Naive thymus-derived CD8-positive, alpha-beta T cell (primary cell): ENCODE results near the gene ZNF644. TPM values are rescaled to one million over a fixed set of nuclear protein-coding genes. Genes with fewer than 3 reads are reported as not detected.

ENCODE experiments used
- ATAC-seq, 2 donors: fragments of 150-1000 bp; cut with Tn5 transposase in 1 of 2; sonication (Bioruptor Pico), chemical (Tn5 transposase) in 1 of 2; 1 replicate in 1 of 2; 2 replicates in 1 of 2; pipeline ENCODE4 v1.10.0; 2021; ENCODE audit warnings: mild to moderate bottlenecking in 2 of 2, moderate library complexity in 2 of 2
- POLR2A ChIA-PET: fragments of 350-600 bp; sonication (Branson Sonifier 250); formaldehyde crosslinking; loops from one replicate; lab custom pipeline; 2021; ENCODE audit warnings: antibody characterized with exemption; lab: Charles Lee
- DNase-seq, 10 donors: peaks; one replicate each; pipeline versions ENCODE4 v3.0.0 to v3.0.0-alpha.2; 2020 to 2022
- H3K27ac Mint-ChIP-seq, 10 donors: one replicate each; pipeline ENCODE4 v1.8.0; 2020 to 2022; ENCODE audit warnings: mild to moderate bottlenecking in 10 of 10, mixed read lengths in 10 of 10, moderate library complexity in 4 of 10, inconsistent platforms in 1 of 10
- H3K27me3 Mint-ChIP-seq, 5 donors: one replicate each; pipeline ENCODE4 v1.8.0; 2021 to 2022; ENCODE audit warnings: mixed read lengths in 5 of 5
- H3K36me3 Mint-ChIP-seq, 3 donors: one replicate each; pipeline ENCODE4 v1.8.0; 2020 to 2022; ENCODE audit warnings: mixed read lengths in 3 of 3, mild to moderate bottlenecking in 2 of 3, inconsistent platforms in 1 of 3
- H3K4me1 Mint-ChIP-seq, 4 donors: one replicate each; pipeline ENCODE4 v1.8.0; 2021 to 2022; ENCODE audit warnings: mixed read lengths in 4 of 4
- H3K4me3 Mint-ChIP-seq, 10 donors: one replicate each; pipeline ENCODE4 v1.8.0; 2020 to 2022; ENCODE audit warnings: mild to moderate bottlenecking in 10 of 10, mixed read lengths in 10 of 10, moderate library complexity in 6 of 10, inconsistent platforms in 1 of 10
- H3K9me3 Mint-ChIP-seq, 9 donors: one replicate each; pipeline ENCODE4 v1.8.0; 2020 to 2022; ENCODE audit warnings: mixed read lengths in 9 of 9, mild to moderate bottlenecking in 3 of 9, inconsistent platforms in 1 of 9, moderate library complexity in 1 of 9
- polyA plus RNA-seq, 3 donors: library from polyadenylated mRNA; unstranded; fragments of 300-500 nt; fragmentation: Illumina TruSeq; gene quantifications; one replicate each; pipeline ENCODE4 v1.2.3, GENCODE V29; 2021
- total RNA-seq, 8 experiments: library from RNA in 2 of 8; stranded (reverse) in 2 of 8; gene quantifications; one replicate each; pipeline ENCODE4 v1.2.3 and lab custom pipeline; 2021 to 2026

Gene ZNF644
- total and polyA plus RNA-seq, 5 experiments from 2014 or later = 44.4 to 78.5 (median 71.8) TPM

DNA sequence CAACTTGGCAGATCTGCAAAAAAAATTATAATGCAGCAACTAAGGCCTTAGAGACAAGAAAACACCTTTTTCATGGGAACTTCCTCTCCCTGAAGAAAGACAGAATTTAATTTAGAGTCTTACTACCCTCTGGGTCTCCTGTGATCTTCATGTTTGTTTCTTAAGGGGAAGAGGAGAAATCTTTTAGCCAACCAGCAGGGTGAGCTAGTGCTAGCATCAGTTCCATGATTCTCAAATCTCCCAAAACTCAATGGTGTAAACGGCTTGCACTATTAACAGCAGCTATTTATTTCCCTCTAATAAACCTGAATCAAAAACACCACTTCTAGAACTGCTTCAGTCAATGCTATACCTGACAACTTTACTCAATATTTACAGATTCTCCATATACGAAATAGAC lies 3.8 kb downstream of the ZNF644 start:
- Mint-ChIP-seq H3K27ac (peak overlapping the region in 9 of 10 donors; percentile 58 to 93 (median 68)), H3K36me3 (peaks cover 0 to 16% (median 0%) of the 10 kb centered on the region in 3 donors), H3K9me3 (no peaks in the 10 kb centered on the region), H3K27me3 (no peaks in the 10 kb centered on the region), H3K4me3 (peak overlapping the region in 9 of 10 donors; percentile 45 to 98 (median 62)), H3K4me1 (peaks cover 38 to 83% (median 75%) of the 10 kb centered on the region in 4 donors)
- ATAC-seq = no peak
- POLR2A ChIA-PET = no interaction called here
- DNase-seq = peak in 2 of 10 donors; percentile 16 to 21

DNA sequence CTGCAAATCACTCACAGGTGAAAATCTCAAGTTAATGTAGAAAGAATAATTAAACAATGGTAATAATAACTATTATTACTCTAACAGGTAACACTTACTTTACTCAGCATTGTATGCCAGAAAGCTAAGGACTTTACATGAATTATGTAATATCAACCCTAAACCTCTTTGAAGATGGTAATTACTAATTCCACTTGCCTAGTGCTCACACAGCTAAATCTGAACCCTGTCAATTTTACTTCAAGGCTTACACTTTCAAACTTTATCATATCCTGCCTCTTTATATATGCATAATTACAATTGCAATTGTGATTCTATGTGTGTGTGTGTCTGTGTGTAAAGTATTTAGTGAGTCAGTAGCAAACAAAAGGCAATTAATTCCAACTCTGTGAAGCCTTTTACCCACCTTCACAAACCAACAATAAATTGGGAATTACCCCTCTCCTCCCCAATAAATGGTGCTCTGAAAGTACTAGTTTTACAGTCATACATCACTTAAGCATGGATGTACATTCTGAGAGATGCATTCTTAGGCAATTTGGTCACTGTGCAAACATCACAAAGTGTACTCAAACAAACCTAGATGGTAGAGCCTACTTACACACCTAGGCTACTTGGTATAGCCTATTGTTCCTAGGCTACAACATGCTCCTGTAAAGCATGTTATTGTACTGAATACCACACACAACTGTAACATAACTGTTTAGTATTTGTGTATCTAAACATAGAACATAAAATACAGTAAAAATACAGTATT lies 5.9 kb downstream of the ZNF644 start:
- Mint-ChIP-seq H3K27me3 (no peaks in the 10 kb centered on the region), H3K4me3 (peak overlapping the region in 9 of 10 donors; percentile 26 to 69 (median 52)), H3K27ac (peak overlapping the region in 4 of 10 donors; percentile 1 to 73 (median 45)), H3K36me3 (peaks cover 0 to 23% (median 0%) of the 10 kb centered on the region in 3 donors), H3K4me1 (peaks cover 42 to 89% (median 82%) of the 10 kb centered on the region in 4 donors), H3K9me3 (no peaks in the 10 kb centered on the region)
- ATAC-seq (peak in 1 of 2 donors; percentile 33), DNase-seq (no peak)
- POLR2A ChIA-PET = no interaction called here

DNA sequence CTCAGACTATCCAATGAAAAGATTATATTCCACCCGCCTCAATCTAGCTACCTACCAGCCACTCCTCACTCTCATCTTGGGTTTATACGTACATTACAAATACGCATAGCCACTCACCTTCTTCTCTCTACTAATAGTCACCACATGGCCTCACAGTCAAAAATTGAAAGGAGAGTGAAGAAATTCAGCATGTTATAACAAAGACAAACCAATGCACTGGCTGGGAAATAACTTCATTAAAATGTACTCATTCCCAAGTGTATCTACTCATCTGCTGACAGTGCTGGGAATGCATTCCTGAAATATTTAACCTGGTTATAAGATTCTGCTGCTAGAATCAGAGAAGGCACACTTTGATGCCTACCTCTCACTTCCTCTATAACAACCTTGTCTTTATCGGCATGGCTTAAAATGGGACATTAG lies 6.5 kb downstream of the ZNF644 start:
- H3K36me3 Mint-ChIP-seq = peaks cover 0 to 23% (median 0%) of the 10 kb centered on the region in 3 donors
- DNase-seq = no peak
- H3K4me1 Mint-ChIP-seq = peaks cover 37 to 89% (median 80%) of the 10 kb centered on the region in 4 donors
- peak overlapping the region in 6 of 10 donors; percentile 5 to 69 (median 34) for H3K4me3 Mint-ChIP-seq
- POLR2A ChIA-PET = no interaction called here
- peak; percentile 24 to 33 for ATAC-seq
- no peaks in the 10 kb centered on the region for H3K27me3 Mint-ChIP-seq
- H3K9me3 Mint-ChIP-seq = no peaks in the 10 kb centered on the region
- peak overlapping the region in 3 of 10 donors; percentile 1 to 29 (median 3) for H3K27ac Mint-ChIP-seq

DNA sequence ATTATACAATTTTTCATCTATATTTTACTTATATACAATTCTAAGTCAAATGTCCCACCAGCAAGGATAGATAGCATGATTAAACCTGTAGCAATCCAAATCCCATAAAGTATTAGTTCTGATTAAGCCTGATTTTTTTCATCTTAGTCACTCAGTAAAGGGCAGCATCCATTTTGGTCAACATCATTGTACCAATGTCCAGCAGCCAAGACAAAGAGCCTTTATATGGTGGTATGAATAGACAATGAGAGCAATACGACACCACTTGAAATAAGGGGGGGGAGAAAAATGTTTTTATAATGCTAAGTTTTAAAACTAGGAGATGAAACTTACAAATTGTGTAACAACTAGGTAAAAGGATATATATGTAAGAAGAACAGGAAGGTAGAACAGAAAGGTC lies 7.4 kb downstream of the ZNF644 start:
- ATAC-seq = no peak
- Mint-ChIP-seq H3K36me3 (peaks cover 0 to 20% (median 0%) of the 10 kb centered on the region in 3 donors), H3K4me3 (peak overlapping the region in 1 of 10 donors; percentile 39), H3K27me3 (no peaks in the 10 kb centered on the region), H3K4me1 (peaks cover 40 to 87% (median 83%) of the 10 kb centered on the region in 4 donors), H3K27ac (peak overlapping the region in 1 of 10 donors; percentile 64), H3K9me3 (no peaks in the 10 kb centered on the region)
- POLR2A ChIA-PET = no interaction called here
- no peak for DNase-seq

DNA sequence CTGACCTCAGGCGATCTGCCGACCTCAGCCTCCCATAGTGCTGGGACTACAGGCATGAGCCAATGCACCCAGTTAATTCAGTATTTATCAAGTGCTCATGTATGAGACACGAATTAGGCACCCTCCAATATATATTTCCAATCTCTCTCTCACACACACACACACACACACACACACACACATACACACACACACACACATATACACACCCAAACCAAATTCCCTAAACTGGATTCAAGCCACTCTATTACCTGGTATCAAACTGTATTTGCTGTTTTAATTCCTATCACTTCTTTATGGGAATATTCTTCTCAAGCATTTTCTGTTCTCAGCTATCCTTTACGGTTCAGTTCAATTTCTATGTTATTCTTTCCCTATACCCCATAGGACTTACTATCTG lies 8.5 kb downstream of the ZNF644 start:
- peak overlapping the region in 2 of 10 donors; percentile 11 to 20 for H3K27ac Mint-ChIP-seq
- DNase-seq = no peak
- peaks cover 40 to 83% (median 79%) of the 10 kb centered on the region in 4 donors for H3K4me1 Mint-ChIP-seq
- peak overlapping the region in 6 of 10 donors; percentile 21 to 65 (median 44) for H3K4me3 Mint-ChIP-seq
- H3K36me3 Mint-ChIP-seq = peaks cover 0 to 14% (median 5%) of the 10 kb centered on the region in 3 donors
- no peak for ATAC-seq
- POLR2A ChIA-PET = no interaction called here
- H3K27me3 Mint-ChIP-seq = no peaks in the 10 kb centered on the region
- no peaks in the 10 kb centered on the region for H3K9me3 Mint-ChIP-seq

GRCh38 chr1:91012196-91012595 lies 9.6 kb downstream of the ZNF644 start:
- peaks cover 44 to 83% (median 79%) of the 10 kb centered on the region in 4 donors for H3K4me1 Mint-ChIP-seq
- POLR2A ChIA-PET = no interaction called here

GRCh38 chr1:91011726-91012125 lies 10.1 kb downstream of the ZNF644 start:
- POLR2A ChIA-PET = no interaction called here
- H3K36me3 Mint-ChIP-seq = peaks cover 9 to 18% (median 14%) of the 10 kb centered on the region in 3 donors
- ATAC-seq (no peak), DNase-seq (no peak)
- peaks cover 0 to 8% (median 0%) of the 10 kb centered on the region in 9 donors for H3K9me3 Mint-ChIP-seq
- H3K27ac Mint-ChIP-seq = peak overlapping the region in 2 of 10 donors; percentile 1 to 35
- H3K4me3 Mint-ChIP-seq = peak overlapping the region in 7 of 10 donors; percentile 22 to 71 (median 46)
- H3K27me3 Mint-ChIP-seq = no peaks in the 10 kb centered on the region
- peaks cover 46 to 83% (median 78%) of the 10 kb centered on the region in 4 donors for H3K4me1 Mint-ChIP-seq

More at GRCh38 chr1:91012196-91012595, 9.6 kb downstream of the ZNF644 start:
- Mint-ChIP-seq H3K9me3 (peaks cover 0 to 6% (median 0%) of the 10 kb centered on the region in 9 donors), H3K27ac (peak overlapping the region in 5 of 10 donors; percentile 1 to 76 (median 18)), H3K36me3 (peaks cover 9 to 18% (median 12%) of the 10 kb centered on the region in 3 donors), H3K27me3 (no peaks in the 10 kb centered on the region), H3K4me3 (peak overlapping the region in 7 of 10 donors; percentile 38 to 71 (median 55))
- ATAC-seq (no peak), DNase-seq (no peak)

- H3K27ac Mint-ChIP-seq = peak overlapping the region in 4 of 10 donors; percentile 22 to 82 (median 40)
- peaks cover 16 to 37% (median 31%) of the 10 kb centered on the region in 3 donors for H3K36me3 Mint-ChIP-seq
- H3K9me3 Mint-ChIP-seq = peaks cover 0 to 35% (median 8%) of the 10 kb centered on the region in 9 donors
- DNase-seq = no peak
- ATAC-seq = no peak
- no peaks in the 10 kb centered on the region for H3K27me3 Mint-ChIP-seq
- H3K4me1 Mint-ChIP-seq = peaks cover 40 to 80% (median 76%) of the 10 kb centered on the region in 4 donors
- peak overlapping the region in 5 of 10 donors; percentile 17 to 50 (median 36) for H3K4me3 Mint-ChIP-seq
- POLR2A ChIA-PET = interaction anchor here (1.8 kb wide), 1 partner anchor 14 kb away, joined by 7 read pairs; the partner anchor contains the start of gene ZNF644
Observed at GRCh38 chr1:91007827-91008226, 14.0 kb downstream of the ZNF644 start.

- Mint-ChIP-seq H3K27me3 (no peaks in the 10 kb centered on the region), H3K4me3 (peak overlapping the region in 3 of 10 donors; percentile 10 to 37 (median 19)), H3K9me3 (peaks cover 0 to 35% (median 8%) of the 10 kb centered on the region in 9 donors), H3K36me3 (peaks cover 16 to 40% (median 33%) of the 10 kb centered on the region in 3 donors), H3K4me1 (peaks cover 39 to 78% (median 74%) of the 10 kb centered on the region in 4 donors), H3K27ac (peak overlapping the region in 2 of 10 donors; percentile 0 to 22)
- ATAC-seq (no peak), DNase-seq (no peak)
- POLR2A ChIA-PET = no interaction called here
Observed at GRCh38 chr1:91007092-91007491, 14.7 kb downstream of the ZNF644 start.

DNA sequence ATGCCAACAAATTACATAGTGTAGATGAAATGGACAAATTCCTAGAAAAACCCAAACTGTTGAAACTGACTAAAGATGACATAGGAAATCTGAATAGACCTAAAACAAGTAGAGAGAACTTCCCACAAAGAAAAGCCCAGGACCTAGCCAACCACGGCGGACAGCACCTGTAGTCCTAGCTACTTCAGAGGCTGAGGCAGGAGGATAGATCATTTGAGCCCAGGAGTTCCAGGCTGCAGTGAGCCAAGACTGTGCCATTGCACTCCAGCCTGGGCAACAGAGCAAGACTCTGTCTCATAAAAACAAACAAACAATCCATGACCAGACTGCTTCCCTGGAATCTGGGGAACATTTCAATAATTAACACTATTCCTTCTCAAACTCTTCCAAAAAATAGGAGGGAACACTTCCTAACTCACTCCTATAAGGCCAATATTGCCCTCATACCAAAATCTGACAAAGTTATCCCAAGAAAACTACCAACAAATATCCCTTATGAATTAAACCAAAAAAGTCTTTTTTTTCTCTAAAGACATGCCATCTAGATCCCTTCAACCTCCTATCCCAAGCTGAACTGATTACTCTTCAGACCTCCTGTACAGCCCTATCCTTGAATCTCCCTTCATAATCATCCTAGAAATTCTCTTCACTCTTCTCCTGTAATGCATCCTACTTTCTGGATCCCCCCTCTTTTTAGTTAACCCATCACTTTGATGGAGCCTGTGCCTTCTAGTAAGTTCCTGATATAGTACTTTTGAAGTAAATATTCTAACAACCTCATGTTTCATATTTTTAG lies 15.5 kb downstream of the ZNF644 start:
- DNase-seq (no peak), ATAC-seq (no peak)
- Mint-ChIP-seq H3K27me3 (no peaks in the 10 kb centered on the region), H3K27ac (peak overlapping the region in 4 of 10 donors; percentile 0 to 49 (median 32)), H3K4me3 (peak overlapping the region in 8 of 10 donors; percentile 5 to 57 (median 30)), H3K9me3 (peaks cover 0 to 40% (median 8%) of the 10 kb centered on the region in 9 donors), H3K4me1 (peaks cover 38 to 78% (median 74%) of the 10 kb centered on the region in 4 donors), H3K36me3 (peaks cover 16 to 42% (median 36%) of the 10 kb centered on the region in 3 donors)
- POLR2A ChIA-PET = no interaction called here

DNA sequence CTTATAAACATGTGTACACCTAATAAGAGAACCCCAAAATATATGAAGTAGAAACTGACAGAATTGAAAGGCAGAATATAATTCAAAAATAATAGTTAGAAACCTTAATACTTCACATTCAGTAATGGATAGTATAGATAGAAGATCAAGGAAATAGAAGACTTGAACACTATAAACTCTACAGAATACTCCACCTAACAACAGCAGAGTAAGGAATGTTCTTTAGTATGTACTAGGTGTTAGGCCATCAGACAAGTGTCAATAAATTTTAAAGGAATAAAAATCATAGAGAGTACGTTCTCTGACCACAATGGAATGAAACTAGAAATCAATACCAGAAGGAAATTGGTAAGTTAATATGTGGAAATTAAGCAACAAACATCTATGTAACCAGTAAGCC lies 16.6 kb downstream of the ZNF644 start:
- H3K4me1 Mint-ChIP-seq = peaks cover 44 to 82% (median 76%) of the 10 kb centered on the region in 4 donors
- no peak for DNase-seq

DNA sequence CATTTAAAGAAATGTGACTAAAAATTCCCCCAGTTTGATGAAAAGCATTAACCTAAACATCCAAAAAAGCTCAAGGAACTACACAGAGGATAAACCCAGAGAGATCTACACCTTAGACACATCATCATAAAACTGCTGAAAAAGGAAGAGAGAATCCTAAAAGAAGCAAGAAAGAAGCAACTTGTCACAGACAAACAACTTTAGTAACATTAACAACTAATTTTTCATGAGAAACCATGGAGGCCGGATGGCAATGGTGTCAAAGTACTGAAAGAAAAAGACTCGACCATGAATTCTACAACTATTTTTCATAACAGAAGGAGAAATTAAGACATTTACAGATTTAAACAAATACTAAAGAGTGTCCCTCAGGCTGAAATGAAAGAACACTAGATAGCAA lies 17.7 kb downstream of the ZNF644 start:
- peaks cover 48 to 85% (median 80%) of the 10 kb centered on the region in 4 donors for H3K4me1 Mint-ChIP-seq
- POLR2A ChIA-PET = no interaction called here

More for the DNA sequence above, 16.6 kb downstream of the ZNF644 start:
- POLR2A ChIA-PET = no interaction called here
- peaks cover 0 to 40% (median 13%) of the 10 kb centered on the region in 9 donors for H3K9me3 Mint-ChIP-seq
- H3K27me3 Mint-ChIP-seq = no peaks in the 10 kb centered on the region
- no peak for ATAC-seq
- peaks cover 20 to 42% (median 38%) of the 10 kb centered on the region in 3 donors for H3K36me3 Mint-ChIP-seq
- peak overlapping the region in 2 of 10 donors; percentile 7 to 15 for H3K27ac Mint-ChIP-seq
- peak overlapping the region in 4 of 10 donors; percentile 5 to 29 (median 26) for H3K4me3 Mint-ChIP-seq

More for the DNA sequence above, 17.7 kb downstream of the ZNF644 start:
- Mint-ChIP-seq H3K4me3 (peak overlapping the region in 1 of 10 donors; percentile 2), H3K27me3 (no peaks in the 10 kb centered on the region), H3K9me3 (peaks cover 0 to 46% (median 13%) of the 10 kb centered on the region in 9 donors), H3K27ac (peak overlapping the region in 2 of 10 donors; percentile 7 to 21), H3K36me3 (peaks cover 23 to 46% (median 45%) of the 10 kb centered on the region in 3 donors)
- no peak for ATAC-seq
- DNase-seq = no peak
